Glutamatergic neuron (in vitro differentiated cells): ENCODE results near the gene MAN2A1. TPM values are rescaled to one million over a fixed set of nuclear protein-coding genes. Genes with fewer than 3 reads are reported as not detected.
A peak's percentile ranks its signal among the peaks of the same experiment; 100 is the strongest.

Source experiments
- DNase-seq: peaks from one replicate; pipeline ENCODE4 v3.0.0; 2022
- H3K27ac Mint-ChIP-seq: one replicate; pipeline ENCODE4 v1.8.0; 2020; ENCODE audit warnings: mild to moderate bottlenecking, mixed read lengths, inconsistent platforms; ENCODE audit not compliant: unreplicated experiment
- H3K27me3 Mint-ChIP-seq: one replicate; pipeline ENCODE4 v1.8.0; 2020; ENCODE audit warnings: mild to moderate bottlenecking, moderate library complexity, mixed read lengths, inconsistent platforms; ENCODE audit not compliant: unreplicated experiment
- H3K36me3 Mint-ChIP-seq: one replicate; pipeline ENCODE4 v1.8.0; 2020; ENCODE audit warnings: mild to moderate bottlenecking, mixed read lengths, inconsistent platforms; ENCODE audit not compliant: unreplicated experiment
- H3K4me1 Mint-ChIP-seq: one replicate; pipeline ENCODE4 v1.8.0; 2020; ENCODE audit warnings: mild to moderate bottlenecking, low read depth, mixed read lengths, inconsistent platforms; ENCODE audit not compliant: unreplicated experiment
- H3K4me3 Mint-ChIP-seq: one replicate; pipeline ENCODE4 v1.8.0; 2020; ENCODE audit warnings: mild to moderate bottlenecking, mixed read lengths, inconsistent platforms; ENCODE audit not compliant: unreplicated experiment
- H3K9me3 Mint-ChIP-seq: one replicate; pipeline ENCODE4 v1.8.0; 2020; ENCODE audit warnings: mild to moderate bottlenecking, moderate library complexity, mixed read lengths, inconsistent platforms; ENCODE audit not compliant: unreplicated experiment
- CTCF ChIP-seq: fragments of 200-600 bp; sonication (generic); IDR thresholded peaks from one replicate; pipeline ENCODE4 v1.5.0; 2021; ENCODE audit not compliant: partially characterized antibody, unreplicated experiment
- total RNA-seq: library from RNA; stranded (reverse); fragmentation: NEBNext Ultra II Directional; extraction: Animal tissue kit (Norgen Biotek cat#: 25700); gene quantifications from one replicate; pipeline ENCODE4 v1.2.1, GENCODE V29; 2021; ENCODE audit not compliant: unreplicated experiment

Gene MAN2A1
- total RNA-seq, 1 donor from 2014 or later, result 90.8 TPM

GRCh38 chr5:109905906-109906305, 216.2 kb downstream of the MAN2A1 start:
- Mint-ChIP-seq H3K4me3 (no peak overlapping the region), H3K36me3 (no peaks in the 10 kb centered on the region), H3K27me3 (no peaks in the 10 kb centered on the region), H3K27ac (no peak overlapping the region), H3K9me3 (no peaks in the 10 kb centered on the region), H3K4me1 (peaks cover 13% of the 10 kb centered on the region)
- DNase-seq, result no peak
- no peak for TF ChIP-seq CTCF

GRCh38 chr5:109907189-109907588, 217.5 kb downstream of the MAN2A1 start:
- H3K9me3 Mint-ChIP-seq, result no peaks in the 10 kb centered on the region

GRCh38 chr5:109907731-109908130, 218.0 kb downstream of the MAN2A1 start:
- Mint-ChIP-seq H3K27me3 (no peaks in the 10 kb centered on the region), H3K27ac (no peak overlapping the region), H3K9me3 (no peaks in the 10 kb centered on the region), H3K4me1 (peaks cover 13% of the 10 kb centered on the region), H3K4me3 (no peak overlapping the region), H3K36me3 (no peaks in the 10 kb centered on the region)
- no peak for TF ChIP-seq CTCF
- DNase-seq, result no peak

More at GRCh38 chr5:109907189-109907588, 217.5 kb downstream of the MAN2A1 start:
- Mint-ChIP-seq H3K36me3 (no peaks in the 10 kb centered on the region), H3K4me3 (no peak overlapping the region), H3K27ac (peak overlapping the region; percentile 20), H3K27me3 (no peaks in the 10 kb centered on the region), H3K4me1 (peaks cover 13% of the 10 kb centered on the region)
- no peak for TF ChIP-seq CTCF
- DNase-seq, result no peak

- TF ChIP-seq CTCF, result no peak
- peak overlapping the region; percentile 6 for H3K27ac Mint-ChIP-seq
- H3K36me3 Mint-ChIP-seq, result no peaks in the 10 kb centered on the region
- H3K9me3 Mint-ChIP-seq, result no peaks in the 10 kb centered on the region
- no peak for DNase-seq
- H3K4me3 Mint-ChIP-seq, result no peak overlapping the region
- H3K27me3 Mint-ChIP-seq, result no peaks in the 10 kb centered on the region
- peaks cover 13% of the 10 kb centered on the region for H3K4me1 Mint-ChIP-seq
Measured at GRCh38 chr5:109908366-109908765, 218.6 kb downstream of the MAN2A1 start.

- no peak for TF ChIP-seq CTCF
- Mint-ChIP-seq H3K27ac (no peak overlapping the region), H3K4me3 (no peak overlapping the region), H3K9me3 (no peaks in the 10 kb centered on the region), H3K4me1 (peaks cover 13% of the 10 kb centered on the region), H3K27me3 (no peaks in the 10 kb centered on the region), H3K36me3 (no peaks in the 10 kb centered on the region)
- DNase-seq, result no peak
Measured at GRCh38 chr5:109910874-109911273, 221.1 kb downstream of the MAN2A1 start.
